CD4-positive, alpha-beta T cell treated with Interleukin-4 for 4 hours (primary cell): ENCODE data around the gene PCNT.

Source experiments
- DNase-seq: peaks from one replicate; pipeline ENCODE4 v3.0.0-alpha.2; 2020

The PCNT gene

DNA sequence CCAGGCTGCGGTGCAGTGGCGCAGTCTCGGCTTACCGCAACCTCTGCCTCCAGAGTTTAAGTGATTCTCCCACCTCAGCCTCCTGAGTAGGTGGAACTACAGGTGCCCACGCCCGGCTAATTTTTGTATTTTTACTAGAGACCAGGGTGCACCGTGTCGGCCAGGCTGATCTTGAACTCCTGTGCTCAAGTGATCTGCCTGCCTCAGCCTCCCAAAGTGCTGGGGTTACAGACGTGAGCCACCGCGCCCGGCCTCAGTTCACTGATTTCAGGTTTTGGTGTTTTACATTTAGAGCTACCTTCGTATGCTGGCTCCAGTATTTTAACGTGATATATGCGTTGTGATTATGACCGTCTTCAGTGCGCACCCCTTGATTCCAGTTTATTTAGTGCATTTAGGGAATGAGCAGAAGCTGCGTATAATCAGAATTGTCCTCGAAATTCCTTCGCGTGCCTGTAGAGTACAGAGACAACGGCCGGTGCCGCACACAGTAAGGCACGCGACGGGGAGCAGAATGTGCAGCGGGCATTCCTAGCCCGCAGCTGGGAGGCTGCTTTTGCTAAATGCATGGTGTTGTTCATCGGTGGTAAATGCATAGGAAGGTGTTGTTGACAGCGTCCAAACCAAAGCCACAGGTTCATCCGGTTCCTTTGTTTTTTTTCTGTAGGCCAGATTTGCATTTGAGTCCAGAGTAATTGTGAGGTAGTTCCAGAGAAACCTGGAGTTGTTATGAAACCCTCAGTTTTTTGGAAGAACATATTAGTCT lies 85.9 kb downstream of the PCNT start:
- DNase-seq: no peak

DNA sequence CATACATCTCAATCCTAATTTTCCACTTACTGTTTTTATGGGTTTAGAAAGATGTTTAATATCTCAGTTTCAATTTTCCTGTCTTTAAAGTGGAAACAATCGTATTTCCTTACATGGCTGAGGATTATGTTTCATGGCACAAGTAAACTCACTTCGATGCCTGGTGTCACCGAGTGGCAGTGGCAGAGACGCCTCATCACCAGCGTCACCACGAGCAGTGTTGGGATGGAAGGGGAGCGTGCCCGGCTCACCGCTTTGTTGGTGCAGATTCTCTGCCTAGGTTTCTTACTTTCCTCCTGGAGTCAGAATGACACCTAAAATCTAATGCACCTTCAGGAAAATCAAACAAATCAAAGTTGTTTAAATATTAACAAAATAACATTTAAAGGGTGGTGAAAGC lies 86.6 kb downstream of the PCNT start:
- no peak for DNase-seq

DNA sequence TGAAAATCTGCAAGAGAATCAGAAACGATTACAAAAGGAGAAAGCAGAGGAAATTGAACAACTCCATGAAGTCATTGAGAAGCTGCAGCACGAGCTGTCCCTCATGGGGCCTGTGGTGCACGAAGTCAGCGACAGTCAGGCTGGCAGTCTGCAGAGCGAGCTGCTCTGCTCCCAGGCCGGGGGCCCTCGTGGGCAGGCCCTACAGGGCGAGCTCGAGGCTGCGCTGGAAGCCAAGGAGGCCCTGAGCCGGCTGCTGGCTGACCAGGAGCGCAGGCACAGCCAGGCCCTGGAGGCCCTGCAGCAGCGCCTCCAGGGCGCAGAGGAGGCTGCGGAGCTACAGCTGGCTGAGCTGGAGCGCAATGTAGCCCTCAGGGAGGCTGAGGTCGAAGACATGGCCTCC lies 87.3 kb downstream of the PCNT start:
- no peak for DNase-seq

DNA sequence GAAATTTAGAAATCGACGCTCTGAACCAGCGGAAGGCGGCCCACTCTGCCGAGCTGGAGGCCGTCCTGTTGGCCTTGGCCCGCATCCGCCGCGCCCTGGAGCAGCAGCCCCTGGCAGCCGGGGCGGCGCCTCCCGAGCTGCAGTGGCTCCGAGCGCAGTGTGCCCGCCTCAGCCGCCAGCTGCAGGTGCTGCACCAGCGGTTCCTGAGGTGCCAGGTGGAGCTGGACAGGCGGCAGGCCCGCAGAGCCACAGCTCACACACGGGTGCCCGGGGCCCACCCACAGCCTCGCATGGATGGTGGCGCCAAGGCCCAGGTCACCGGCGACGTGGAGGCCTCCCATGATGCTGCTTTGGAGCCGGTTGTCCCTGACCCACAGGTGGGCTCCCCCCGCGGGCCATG lies 87.7 kb downstream of the PCNT start:
- DNase-seq: no peak

- DNase-seq: no peak
Observed at GRCh38 chr21:46412521-46413364, 88.8 kb downstream of the PCNT start.

GRCh38 chr21:46413365-46413696 lies 89.4 kb downstream of the PCNT start:
- no peak for DNase-seq

DNA sequence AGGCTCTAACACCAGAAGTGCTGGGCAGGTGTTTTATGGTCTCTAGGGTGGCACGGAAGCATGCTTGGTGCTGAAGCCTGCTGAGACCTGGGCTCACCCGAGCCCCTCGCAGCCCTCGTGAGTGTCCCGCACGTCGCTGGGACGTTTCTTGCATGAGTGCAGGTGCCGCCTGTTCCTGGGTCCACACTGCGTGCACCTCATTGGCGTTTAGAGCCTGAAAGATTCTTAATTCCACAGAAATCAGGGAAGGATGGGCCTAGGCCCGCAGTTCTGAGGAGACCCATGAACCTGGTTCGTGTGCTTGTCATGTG lies 91.0 kb downstream of the PCNT start:
- no peak for DNase-seq

DNA sequence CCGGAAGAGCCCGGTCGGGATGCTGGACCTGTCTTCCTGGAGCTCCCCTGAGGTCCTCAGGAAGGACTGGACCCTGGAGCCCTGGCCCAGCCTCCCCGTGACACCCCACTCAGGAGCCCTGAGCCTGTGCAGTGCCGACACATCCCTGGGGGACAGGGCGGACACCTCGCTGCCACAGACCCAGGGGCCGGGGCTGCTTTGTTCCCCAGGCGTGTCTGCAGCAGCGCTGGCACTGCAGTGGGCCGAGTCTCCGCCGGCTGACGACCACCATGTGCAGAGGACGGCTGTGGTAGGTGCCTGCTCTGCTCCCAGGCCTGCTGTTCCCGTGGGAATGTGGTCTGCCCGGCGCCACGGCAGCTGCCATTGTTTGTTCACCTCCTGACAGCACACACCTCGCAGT lies 92.6 kb downstream of the PCNT start:
- no peak for DNase-seq

DNA sequence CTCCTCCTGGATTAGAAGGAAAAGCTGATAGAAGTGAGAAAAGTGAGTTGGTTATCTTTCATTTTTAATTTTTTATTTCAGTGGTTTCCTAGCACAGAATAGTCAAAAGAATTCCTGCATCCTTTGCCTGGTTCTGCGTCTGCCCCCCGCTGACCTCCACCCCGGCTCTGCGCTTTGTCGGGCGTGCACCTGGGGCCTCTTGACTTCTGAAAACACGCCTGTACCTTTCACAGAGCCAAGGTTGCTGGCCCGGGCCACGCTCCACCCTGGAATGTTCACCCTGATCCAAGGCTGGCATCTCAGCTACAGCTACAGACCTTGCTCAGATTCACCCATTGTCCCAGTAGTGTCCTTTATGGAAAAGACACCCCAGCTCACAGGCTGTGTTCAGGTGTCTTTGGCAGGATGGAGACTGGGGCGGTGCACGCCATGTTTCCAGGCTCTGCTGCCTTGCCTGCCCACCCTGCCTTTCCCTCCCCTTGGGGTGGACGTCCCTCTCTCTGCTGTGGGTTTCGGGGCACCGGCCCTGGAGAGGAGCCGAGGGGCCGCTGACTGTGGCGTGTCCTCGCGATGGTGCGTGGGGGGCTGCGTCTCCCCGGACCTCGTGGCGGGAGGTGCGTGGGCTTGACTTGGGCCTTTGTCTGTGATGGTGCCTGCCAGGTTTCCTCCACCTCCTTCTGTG lies 94.5 kb downstream of the PCNT start:
- no peak for DNase-seq

DNA sequence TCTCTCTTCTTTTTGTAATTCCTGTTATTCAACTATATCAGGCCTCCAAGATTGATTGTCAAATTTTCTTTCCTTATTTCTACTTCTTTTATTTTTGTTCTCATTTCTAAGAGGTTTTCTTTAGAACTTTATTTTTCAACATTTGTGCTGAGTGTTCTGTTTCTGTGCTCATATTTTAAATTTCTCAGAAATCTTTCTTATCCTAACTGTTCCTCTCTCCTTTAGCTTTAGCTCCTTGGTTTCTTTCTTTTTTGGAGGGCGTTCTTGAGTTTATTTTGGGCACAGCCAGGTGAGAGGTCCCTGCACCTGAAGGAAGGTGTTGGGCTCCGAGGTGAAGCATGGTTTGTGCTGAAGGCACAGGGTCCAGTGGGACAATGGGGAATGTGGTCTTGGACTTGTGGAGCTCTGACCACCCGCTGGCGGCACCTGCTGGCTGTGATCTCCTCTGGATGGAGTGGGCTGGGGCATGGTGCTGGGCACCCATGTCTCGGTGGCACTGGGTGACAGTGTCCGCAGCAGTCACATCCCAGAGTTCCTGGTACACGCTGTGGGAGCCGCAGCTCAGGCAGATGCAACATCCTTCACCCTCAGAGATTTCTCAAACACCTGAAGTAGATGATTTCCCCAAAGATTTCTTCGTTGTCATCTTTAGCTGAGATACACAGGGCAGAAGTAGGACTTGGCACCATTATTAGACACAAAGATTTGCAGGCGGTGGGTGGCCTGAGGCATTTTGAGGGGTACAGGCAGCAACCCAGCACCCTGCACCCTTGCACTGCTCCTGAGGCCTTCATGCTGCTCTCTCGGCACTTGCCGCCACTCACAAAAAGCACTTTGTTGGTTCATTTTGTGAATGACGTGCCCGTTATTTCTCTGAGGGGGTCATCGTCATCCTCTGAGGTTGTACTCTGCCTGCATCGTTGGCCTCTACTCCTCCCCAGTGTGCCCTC lies 96.6 kb downstream of the PCNT start:
- DNase-seq: no peak

GRCh38 chr21:46421191-46421750 lies 97.3 kb downstream of the PCNT start:
- no peak for DNase-seq

GRCh38 chr21:46421756-46422555 lies 98.0 kb downstream of the PCNT start:
- no peak for DNase-seq

- DNase-seq: no peak
Observed at GRCh38 chr21:46422636-46423241, 98.8 kb downstream of the PCNT start.

DNA sequence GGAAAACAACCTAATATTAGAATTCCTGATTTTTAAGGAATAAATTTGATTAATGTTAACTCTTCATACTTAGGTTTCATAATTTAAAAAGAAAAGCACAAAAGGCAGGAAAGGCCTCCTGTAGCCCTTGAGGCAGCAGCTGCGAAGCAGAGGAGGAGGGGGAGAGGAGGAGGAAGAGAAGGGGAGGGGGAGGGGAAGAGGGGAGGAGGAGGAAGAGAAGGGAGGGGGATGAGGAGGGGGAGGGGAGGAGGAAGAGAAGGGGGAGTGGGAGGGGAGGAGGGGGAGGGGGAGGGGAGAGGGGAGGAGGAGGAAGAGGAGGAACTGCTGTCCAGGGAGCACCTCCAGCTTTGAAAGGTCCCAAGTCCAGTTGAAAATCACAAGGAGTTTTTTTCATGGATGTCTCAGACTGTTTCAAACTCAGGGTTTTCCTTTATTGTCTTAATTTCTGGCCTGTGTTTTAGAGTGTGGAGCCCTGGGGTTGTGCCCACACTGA lies 99.6 kb downstream of the PCNT start:
- no peak for DNase-seq

- DNase-seq: peak; percentile 19
Observed at GRCh38 chr21:46424039-46424591, 100.2 kb downstream of the PCNT start.

DNA sequence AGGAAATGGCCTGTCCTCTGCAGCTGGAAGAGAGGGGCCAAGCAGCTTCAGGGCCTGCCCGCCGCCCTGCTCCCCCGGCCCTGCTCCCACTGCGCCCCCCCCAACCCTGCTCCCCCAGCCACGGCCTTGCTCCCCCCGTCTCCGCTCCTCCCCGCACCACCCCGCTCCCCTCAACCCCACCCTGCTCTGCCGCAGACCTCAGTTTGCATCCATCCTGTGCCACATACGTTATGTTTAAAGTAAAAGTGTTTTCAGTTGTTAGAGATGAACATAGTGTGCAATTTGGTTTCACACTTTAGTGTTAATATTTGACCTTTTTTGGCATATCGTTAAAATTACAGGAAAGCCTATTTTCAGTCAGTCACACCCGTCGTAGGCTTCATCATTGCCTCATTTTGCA lies 100.7 kb downstream of the PCNT start:
- DNase-seq: peak; percentile 50

DNA sequence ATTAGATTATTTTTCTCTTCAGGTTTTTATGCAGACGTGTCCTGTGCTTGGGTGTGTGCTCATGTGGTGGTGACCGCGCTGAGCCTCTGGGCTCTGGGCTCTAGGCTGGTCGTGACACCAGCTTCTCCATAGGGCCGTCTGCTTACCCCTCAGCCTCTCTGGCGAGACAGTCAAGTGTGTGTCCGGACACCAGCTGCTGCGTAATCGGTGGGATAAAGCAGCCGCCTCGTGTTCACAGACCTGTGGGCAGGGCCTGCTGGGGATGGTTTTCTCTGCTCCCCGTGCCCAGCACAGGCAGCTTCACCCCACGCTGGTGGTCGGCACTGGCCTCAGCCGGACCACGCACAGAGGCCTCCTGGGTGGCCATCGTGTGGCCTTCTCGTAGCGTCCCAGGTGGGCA lies 101.1 kb downstream of the PCNT start:
- DNase-seq: no peak

GRCh38 chr21:46425571-46425970 lies 101.6 kb downstream of the PCNT start:
- DNase-seq: peak; percentile 61

DNA sequence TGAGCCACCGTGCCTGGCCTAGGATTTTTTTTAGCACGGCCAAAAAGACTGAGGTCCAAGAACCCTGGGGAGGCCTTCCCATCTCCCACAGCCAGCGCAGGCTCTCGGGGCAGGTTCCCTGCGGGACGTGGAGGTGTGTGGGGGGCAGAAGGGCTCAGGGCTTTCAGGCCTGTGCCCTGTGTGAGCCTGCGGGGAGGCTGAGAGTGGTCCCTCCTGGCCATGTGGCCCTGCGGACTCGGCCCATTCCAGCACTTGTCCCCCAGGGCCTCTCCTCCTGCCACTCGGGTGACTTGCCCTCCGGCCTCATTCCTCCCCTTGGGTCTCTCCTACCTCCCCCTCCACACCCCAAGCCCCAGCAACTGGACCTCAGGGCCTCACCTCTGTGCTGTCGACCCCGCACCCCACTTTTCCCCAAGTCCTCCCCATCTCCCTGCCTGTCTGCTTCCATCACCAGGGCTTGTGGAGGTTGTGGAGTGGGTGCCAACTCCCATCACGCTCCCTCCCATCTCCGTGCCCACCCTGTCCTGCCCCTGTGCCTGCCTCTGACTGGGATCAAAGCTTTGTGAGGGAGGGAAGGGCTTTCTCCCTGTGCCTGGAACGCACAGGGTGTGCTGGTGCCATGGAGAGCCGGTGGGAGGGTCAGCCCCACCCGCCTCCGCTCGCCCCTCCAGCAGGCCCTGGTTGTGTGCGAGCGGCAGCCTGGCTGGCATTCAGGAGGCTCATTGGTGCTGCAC lies 102.5 kb downstream of the PCNT start:
- DNase-seq: no peak

DNA sequence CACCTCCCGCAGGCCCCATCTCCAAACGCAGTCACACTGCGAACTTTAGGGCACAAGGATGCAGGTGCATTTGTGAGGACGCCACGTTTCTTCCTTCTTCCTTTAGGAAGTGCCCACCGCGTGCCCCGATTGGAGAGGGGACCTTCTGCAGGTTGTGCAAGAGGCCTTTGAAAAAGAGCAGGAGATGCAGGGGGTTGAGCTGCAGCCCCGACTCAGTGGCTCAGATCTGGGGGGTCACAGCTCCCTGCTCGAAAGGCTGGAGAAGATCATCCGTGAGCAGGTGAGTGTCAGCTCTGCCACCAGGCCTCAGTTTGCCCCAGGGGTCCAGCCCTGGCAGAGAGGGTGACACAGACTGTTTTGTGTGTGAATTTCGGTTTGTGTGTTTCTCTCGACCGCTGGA lies 103.6 kb downstream of the PCNT start:
- DNase-seq: no peak
